Measurements from ENCODE around the gene FITM2. TPM values are rescaled to one million over a fixed set of nuclear protein-coding genes. Genes with fewer than 3 reads are reported as not detected.

The FITM2 gene
- polyA plus RNA-seq (2011; rRNA removed) = 13.1 and 15.2 TPM in 2 replicates
- 3.8 and 4.8 TPM in 2 replicates for polyA plus RNA-seq (2012; cell fraction: cytosol; rRNA removed)
- polyA plus RNA-seq (2012; cell fraction: nucleus; rRNA removed) = 5.3 and 6.6 TPM in 2 replicates
- 12.1 to 16.0 TPM (median 15.4 TPM) in 3 replicates for polyA plus RNA-seq (2017; fragmentation: RNase III; extraction: RNeasy Plus Mini Kit Qiagen cat#74134 plus additional on column Dnase treatment)
- 12.9 and 15.4 TPM in 2 replicates for polyA minus RNA-seq (2011; rRNA and poly(A)+ RNA removed)

GRCh38 chr20:44310664-44311639 is at the start of gene FITM2:
TSS of gene FITM2 (minus strand) at chr20:44311202. CDS start at chr20:44311148, 54 bp downstream.
- Histone ChIP-seq H3K27ac (peak within 1 kb of the TSS; percentile 92 to 95), H3K4me1 (peaks cover 7% of the 10 kb centered on the region; the same call in 2 of the 3 replicates), H3K9me3 (no peaks in the 10 kb centered on the region; the same call in 2 of the 3 replicates), H3K4me3 (peak within 1 kb of the TSS; percentile 89), H3K4me2 (peak within 1 kb of the TSS; percentile 98)
- ChIA-PET CTCF (interaction anchor here (0.5 to 10.3 kb wide), 54 partner anchors 10 to 265 kb away, joined by 3 to 337 read pairs (median 5); partner anchors contain the start of genes GDAP1L1 and HNF4A), POLR2A (interaction anchor here (0.6 to 1.3 kb wide), 4 partner anchors 45 to 388 kb away, joined by 3 to 7 read pairs (median 4); partner anchors contain the start of gene HNF4A)
- FAIRE-seq (no peak), DNase-seq (ENCODE audit: low read depth in 1 of 2, low spot score in 1 of 2) (peak; percentile 96 to 98), ATAC-seq (peak; percentile 95 to 98)
- 4% methylated on average over 50 of the region's 70 CpGs for WGBS (ENCODE audit: missing lambda C conversion rate)
- TF ChIP-seq FOXS1 (CRISPR knock-in tag; IDR thresholded peaks at IDR 0.05) (no peak), GATA3 (IDR thresholded peaks at IDR 0.05; ENCODE audit: borderline replicate concordance) (no peak), CBX8 (IDR thresholded peaks at IDR 0.05) (no peak), NR3C1 (IDR thresholded peaks at IDR 0.05) (no peak), MAZ (IDR thresholded peaks at IDR 0.05; ENCODE audit: borderline replicate concordance, low read depth, low read length) (no peak), KDM1A (IDR thresholded peaks at IDR 0.05; ENCODE audit: low read depth) (no peak; the same call in 1 of the 2 replicates), USF2 (IDR thresholded peaks at IDR 0.05) (peak; percentile 25; the same call in 1 of the 2 replicates), CHD2 (IDR thresholded peaks at IDR 0.05; ENCODE audit: low read length, partially characterized antibody) (no peak), POLR2A (IDR thresholded peaks at IDR 0.05; ENCODE audit: low read length) (peak; percentile 88), HES2 (IDR thresholded peaks at IDR 0.05) (no peak), TFCP2L1 (CRISPR knock-in tag; IDR thresholded peaks at IDR 0.05) (no peak), ZSCAN20 (CRISPR knock-in tag; IDR thresholded peaks at IDR 0.05) (no peak), RARB (CRISPR knock-in tag; IDR thresholded peaks at IDR 0.05) (no peak), EP300 (IDR thresholded peaks at IDR 0.05) (no peak), PHF8 (IDR thresholded peaks at IDR 0.05; ENCODE audit: borderline replicate concordance, low read depth) (no peak), HMGXB4 (CRISPR knock-in tag; IDR thresholded peaks at IDR 0.05; ENCODE audit: borderline replicate concordance) (no peak), MAX (IDR thresholded peaks at IDR 0.05) (peak; percentile 96), JUNB (IDR thresholded peaks at IDR 0.05) (no peak), RCOR1 (IDR thresholded peaks at IDR 0.05; ENCODE audit: low read depth, low read length) (no peak), CEBPB (IDR thresholded peaks at IDR 0.05) (no peak), ESRRA (IDR thresholded peaks at IDR 0.05; ENCODE audit: borderline replicate concordance, low read length) (0 out of 2 replicates have a peak, but pooled peaks have one; percentile 25), HEYL (CRISPR knock-in tag; IDR thresholded peaks at IDR 0.05) (no peak), SMC3 (IDR thresholded peaks at IDR 0.05) (peak; percentile 97), EHMT2 (IDR thresholded peaks at IDR 0.05; ENCODE audit: low read depth) (no peak), RNF2 (IDR thresholded peaks at IDR 0.05; ENCODE audit: borderline replicate concordance, low read depth) (no peak), KDM5A (IDR thresholded peaks at IDR 0.05) (no peak), CBX2 (IDR thresholded peaks at IDR 0.05; ENCODE audit: borderline replicate concordance, low read depth) (no peak), MYC (IDR thresholded peaks at IDR 0.05; ENCODE audit: borderline replicate concordance, low read length) (peak; percentile 87), HOXA7 (CRISPR knock-in tag; IDR thresholded peaks at IDR 0.05) (no peak), REST (IDR thresholded peaks at IDR 0.05) (no peak), HDAC2 (IDR thresholded peaks at IDR 0.05) (no peak), FOSL2 (IDR thresholded peaks at IDR 0.05) (no peak), FOSL2 (CRISPR knock-in tag; IDR thresholded peaks at IDR 0.05) (no peak), BHLHE40 (IDR thresholded peaks at IDR 0.05; ENCODE audit: low read depth, low read length) (0 out of 2 replicates have a peak, but pooled peaks have one; percentile 31), FOSB (CRISPR knock-in tag; IDR thresholded peaks at IDR 0.05) (no peak)

Data from A549 (cell line).